ENCODE measurements around the gene AK8. TPM values are rescaled to one million over a fixed set of nuclear protein-coding genes. Genes with fewer than 3 reads are reported as not detected.

The AK8 gene
- polyA plus RNA-seq, 3 donors: 0.08 TPM; not detected in 2

DNA sequence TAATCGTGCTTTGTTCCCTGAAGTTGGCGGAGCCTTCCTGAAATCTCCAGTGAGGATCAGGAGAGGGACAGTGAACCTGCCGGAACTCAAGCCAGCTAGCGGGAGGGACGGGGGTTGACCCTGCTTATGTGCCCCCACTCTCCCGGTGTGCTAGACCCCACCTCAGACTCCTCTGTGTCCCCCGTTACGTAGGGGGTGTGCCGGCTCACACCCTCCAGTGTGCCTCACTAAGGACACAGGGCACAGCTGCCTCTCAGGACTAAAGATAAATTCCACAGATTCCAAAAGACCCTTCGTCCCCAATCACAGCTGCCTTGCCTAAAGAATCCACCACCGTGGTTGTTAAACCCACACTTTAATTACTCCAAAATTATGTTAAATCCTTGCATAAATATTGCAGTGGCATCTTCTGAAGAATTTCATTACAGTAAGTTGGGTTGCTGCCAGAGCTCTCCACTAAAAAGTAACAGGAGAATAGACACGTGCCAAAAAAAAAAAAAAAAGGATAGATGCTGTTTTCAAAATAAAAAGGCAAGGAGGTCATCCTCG, 134.1 kb downstream of the AK8 start:
- no peaks in the 10 kb centered on the region for H4K20me1 ChIP-seq (ENCODE audit: insufficient read depth, low read length)
- intact Hi-C loops (cut with micrococcal nuclease): no loop called here
- H3K27ac Mint-ChIP-seq: no peak overlapping the region
- H3K9ac ChIP-seq (ENCODE audit: insufficient read depth, low read length, poor library complexity, severe bottlenecking): no peak overlapping the region
- no peaks in the 10 kb centered on the region for H3K4me1 ChIP-seq (ENCODE audit: control insufficient read depth in 1 of 2, insufficient read depth in 2 of 2, low read length in 2 of 2)
- H3K27ac ChIP-seq (ENCODE audit: low read depth in 1 of 2, low read length in 2 of 2): no peak overlapping the region
- peaks cover 0 to 3% of the 10 kb centered on the region in 2 donors for H3K9me3 ChIP-seq (replicated peaks in 1 of 2; ENCODE audit: control insufficient read depth in 1 of 2, insufficient read depth in 1 of 2, low read length in 2 of 2)
- H3K4me3 Mint-ChIP-seq: peak overlapping the region in 1 of 2 donors; percentile 65
- TF ChIP-seq, protein P1, sequence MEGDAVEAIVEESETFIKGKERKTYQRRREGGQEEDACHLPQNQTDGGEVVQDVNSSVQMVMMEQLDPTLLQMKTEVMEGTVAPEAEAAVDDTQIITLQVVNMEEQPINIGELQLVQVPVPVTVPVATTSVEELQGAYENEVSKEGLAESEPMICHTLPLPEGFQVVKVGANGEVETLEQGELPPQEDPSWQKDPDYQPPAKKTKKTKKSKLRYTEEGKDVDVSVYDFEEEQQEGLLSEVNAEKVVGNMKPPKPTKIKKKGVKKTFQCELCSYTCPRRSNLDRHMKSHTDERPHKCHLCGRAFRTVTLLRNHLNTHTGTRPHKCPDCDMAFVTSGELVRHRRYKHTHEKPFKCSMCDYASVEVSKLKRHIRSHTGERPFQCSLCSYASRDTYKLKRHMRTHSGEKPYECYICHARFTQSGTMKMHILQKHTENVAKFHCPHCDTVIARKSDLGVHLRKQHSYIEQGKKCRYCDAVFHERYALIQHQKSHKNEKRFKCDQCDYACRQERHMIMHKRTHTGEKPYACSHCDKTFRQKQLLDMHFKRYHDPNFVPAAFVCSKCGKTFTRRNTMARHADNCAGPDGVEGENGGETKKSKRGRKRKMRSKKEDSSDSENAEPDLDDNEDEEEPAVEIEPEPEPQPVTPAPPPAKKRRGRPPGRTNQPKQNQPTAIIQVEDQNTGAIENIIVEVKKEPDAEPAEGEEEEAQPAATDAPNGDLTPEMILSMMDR (IDR thresholded peaks at IDR 0.05): no peak
- H3K4me3 ChIP-seq (replicated peaks in 1 of 3; ENCODE audit: low read depth in 2 of 3, low read length in 3 of 3): no peak overlapping the region
- peaks cover 0 to 2% (median 0%) of the 10 kb centered on the region in 7 donors for H3K9me3 Mint-ChIP-seq
- H3K4me1 Mint-ChIP-seq: peaks cover 5% of the 10 kb centered on the region
- 73% methylated on average over 11 of the region's 13 CpGs for WGBS (ENCODE audit: insufficient coverage)
- DNase-seq: no peak
- H3K27me3 ChIP-seq (ENCODE audit: control insufficient read depth in 2 of 2, insufficient read depth in 2 of 2, low read length in 2 of 2): peaks cover 31 to 42% of the 10 kb centered on the region in 2 donors
- no peaks in the 10 kb centered on the region for H3K36me3 ChIP-seq (replicated peaks in 1 of 2; ENCODE audit: control insufficient read depth in 1 of 2, insufficient read depth in 2 of 2, low read length in 2 of 2)
- H3K79me2 ChIP-seq (ENCODE audit: insufficient read depth, low read length): no peaks in the 10 kb centered on the region
- H3K4me2 ChIP-seq (replicated peaks; ENCODE audit: extremely low read depth, low read length, poor library complexity, severe bottlenecking): no peak overlapping the region
- no peaks in the 10 kb centered on the region for H3K36me3 Mint-ChIP-seq
- H2AFZ ChIP-seq (ENCODE audit: insufficient read depth, low read depth, low read length, poor library complexity, severe bottlenecking): no peak overlapping the region
- H3K27me3 Mint-ChIP-seq (ENCODE audit: low read depth in 3 of 3): peaks cover 42 to 45% (median 45%) of the 10 kb centered on the region in 3 donors

DNA sequence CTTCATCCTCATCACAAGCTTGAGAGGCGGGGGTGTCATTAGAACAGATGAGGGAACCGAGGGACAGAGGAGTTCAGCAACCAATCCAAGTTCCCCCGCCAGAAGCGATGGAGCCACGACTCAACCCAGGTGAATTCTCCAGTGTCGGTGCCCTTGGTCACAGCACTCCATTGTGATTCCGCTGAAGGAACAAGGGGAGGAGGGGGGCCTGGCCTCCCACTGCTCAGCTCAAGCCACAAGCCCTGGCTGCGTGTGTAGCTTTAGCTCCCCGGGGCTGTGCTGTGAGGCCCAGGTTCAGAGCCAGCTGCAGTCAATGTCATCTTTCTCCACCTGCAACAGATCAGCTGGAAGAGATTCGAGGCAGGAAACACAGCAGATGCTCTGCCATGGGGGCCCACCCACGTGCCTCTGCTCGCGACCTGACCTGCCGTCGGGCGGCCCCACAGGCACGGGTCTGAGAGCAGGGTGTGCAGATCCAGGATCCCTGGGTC, 135.2 kb downstream of the AK8 start:
- Histone ChIP-seq H3K36me3 (replicated peaks in 1 of 2; ENCODE audit: control insufficient read depth in 1 of 2, insufficient read depth in 2 of 2, low read length in 2 of 2) (no peaks in the 10 kb centered on the region), H3K79me2 (ENCODE audit: insufficient read depth, low read length) (no peaks in the 10 kb centered on the region), H3K9ac (ENCODE audit: insufficient read depth, low read length, poor library complexity, severe bottlenecking) (no peak overlapping the region), H3K27me3 (ENCODE audit: control insufficient read depth in 2 of 2, insufficient read depth in 2 of 2, low read length in 2 of 2) (peaks cover 31 to 42% of the 10 kb centered on the region in 2 donors), H3K4me3 (replicated peaks in 1 of 3; ENCODE audit: low read depth in 2 of 3, low read length in 3 of 3) (no peak overlapping the region), H3K27ac (ENCODE audit: low read depth in 1 of 2, low read length in 2 of 2) (no peak overlapping the region), H3K9me3 (replicated peaks in 1 of 2; ENCODE audit: control insufficient read depth in 1 of 2, insufficient read depth in 1 of 2, low read length in 2 of 2) (peaks cover 0 to 3% of the 10 kb centered on the region in 2 donors), H3K4me1 (ENCODE audit: control insufficient read depth in 1 of 2, insufficient read depth in 2 of 2, low read length in 2 of 2) (no peaks in the 10 kb centered on the region), H4K20me1 (ENCODE audit: insufficient read depth, low read length) (no peaks in the 10 kb centered on the region), H3K4me2 (replicated peaks; ENCODE audit: extremely low read depth, low read length, poor library complexity, severe bottlenecking) (no peak overlapping the region), H2AFZ (ENCODE audit: insufficient read depth, low read depth, low read length, poor library complexity, severe bottlenecking) (no peak overlapping the region)
- peaks cover 42 to 44% (median 42%) of the 10 kb centered on the region in 3 donors for H3K27me3 Mint-ChIP-seq (ENCODE audit: low read depth in 3 of 3)
- TF ChIP-seq, protein P1 (IDR thresholded peaks at IDR 0.05): no peak
- peak overlapping the region in 1 of 2 donors; percentile 65 for H3K4me3 Mint-ChIP-seq
- H3K9me3 Mint-ChIP-seq: peaks cover 0 to 2% (median 0%) of the 10 kb centered on the region in 7 donors
- H3K36me3 Mint-ChIP-seq: no peaks in the 10 kb centered on the region
- intact Hi-C loops (cut with micrococcal nuclease): no loop called here
- WGBS (ENCODE audit: insufficient coverage): 73% methylated on average over 17 of the region's 17 CpGs
- H3K4me1 Mint-ChIP-seq: peaks cover 5% of the 10 kb centered on the region
- no peak for DNase-seq
- no peak overlapping the region for H3K27ac Mint-ChIP-seq
